22Rv1 (cell line): ENCODE data around the gene VDR.

Experiments used
- ZFX ChIP-seq: fragments of 450-650 bp; IDR thresholded peaks from 2 replicates; pipeline ENCODE4 v1.6.1; 2017; ENCODE audit warnings: antibody characterized with exemption, borderline replicate concordance
- TF ChIP-seq, protein P1 (sequence below): fragments of 450-650 bp; IDR thresholded peaks from 2 replicates; pipeline ENCODE4 v1.5.1; 2017; ENCODE audit warnings: mild to moderate bottlenecking

- TF ChIP-seq, protein P1, sequence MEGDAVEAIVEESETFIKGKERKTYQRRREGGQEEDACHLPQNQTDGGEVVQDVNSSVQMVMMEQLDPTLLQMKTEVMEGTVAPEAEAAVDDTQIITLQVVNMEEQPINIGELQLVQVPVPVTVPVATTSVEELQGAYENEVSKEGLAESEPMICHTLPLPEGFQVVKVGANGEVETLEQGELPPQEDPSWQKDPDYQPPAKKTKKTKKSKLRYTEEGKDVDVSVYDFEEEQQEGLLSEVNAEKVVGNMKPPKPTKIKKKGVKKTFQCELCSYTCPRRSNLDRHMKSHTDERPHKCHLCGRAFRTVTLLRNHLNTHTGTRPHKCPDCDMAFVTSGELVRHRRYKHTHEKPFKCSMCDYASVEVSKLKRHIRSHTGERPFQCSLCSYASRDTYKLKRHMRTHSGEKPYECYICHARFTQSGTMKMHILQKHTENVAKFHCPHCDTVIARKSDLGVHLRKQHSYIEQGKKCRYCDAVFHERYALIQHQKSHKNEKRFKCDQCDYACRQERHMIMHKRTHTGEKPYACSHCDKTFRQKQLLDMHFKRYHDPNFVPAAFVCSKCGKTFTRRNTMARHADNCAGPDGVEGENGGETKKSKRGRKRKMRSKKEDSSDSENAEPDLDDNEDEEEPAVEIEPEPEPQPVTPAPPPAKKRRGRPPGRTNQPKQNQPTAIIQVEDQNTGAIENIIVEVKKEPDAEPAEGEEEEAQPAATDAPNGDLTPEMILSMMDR: no peak
- no peak for TF ChIP-seq ZFX
Observed at GRCh38 chr12:47841501-47841900, 63.3 kb downstream of the VDR start.
